Liver (tissue), 9 donors: ENCODE data around the gene RTEL1. TPM values are rescaled to one million over a fixed set of nuclear protein-coding genes. Genes with fewer than 3 reads are reported as not detected.

Source experiments
- DNase-seq: peaks from one replicate; pipeline ENCODE4 v3.0.0-alpha.2; 2017; ENCODE audit warnings: low spot score
- H3K27ac ChIP-seq, 2 donors: one replicate each; pipeline ENCODE4 v1.7.0; 2013; ENCODE audit warnings: inconsistent platforms in 2 of 2, low read length in 2 of 2, control low read depth in 1 of 2, low read depth in 1 of 2, mild to moderate bottlenecking in 1 of 2
- H3K27me3 ChIP-seq, 4 donors: one replicate each; pipeline versions ENCODE4 v1.6.1 to v1.7.0; 2013; ENCODE audit warnings: low read length in 3 of 4, inconsistent platforms in 1 of 4, mild to moderate bottlenecking in 1 of 4, moderate library complexity in 1 of 4; ENCODE audit not compliant: control insufficient read depth in 4 of 4, insufficient read depth in 4 of 4
- H3K36me3 ChIP-seq, 4 donors: one replicate each; pipeline versions ENCODE4 v1.6.1 to v1.7.0; 2013; ENCODE audit warnings: low read length in 3 of 4, mild to moderate bottlenecking in 3 of 4, low read depth in 1 of 4, moderate library complexity in 1 of 4; ENCODE audit not compliant: control insufficient read depth in 4 of 4, insufficient read depth in 3 of 4
- H3K4me1 ChIP-seq, 4 donors: one replicate each; pipeline versions ENCODE4 v1.6.1 to v1.7.0; 2013; ENCODE audit warnings: low read length in 3 of 4, mild to moderate bottlenecking in 3 of 4, moderate library complexity in 1 of 4; ENCODE audit not compliant: control insufficient read depth in 4 of 4, insufficient read depth in 4 of 4
- H3K4me3 ChIP-seq, 3 donors: one replicate each; pipeline versions ENCODE4 v1.6.1 to v1.7.0; 2013; ENCODE audit warnings: low read length in 3 of 3, control low read depth in 1 of 3, low read depth in 1 of 3, mild to moderate bottlenecking in 1 of 3
- H3K9ac ChIP-seq, 2 donors: one replicate each; pipeline ENCODE4 v1.7.0; 2013; ENCODE audit warnings: low read length in 2 of 2, mild to moderate bottlenecking in 2 of 2, moderate library complexity in 2 of 2, control low read depth in 1 of 2, low read depth in 1 of 2
- H3K9me3 ChIP-seq, 4 donors: one replicate each; pipeline versions ENCODE4 v1.6.1 to v1.7.0; 2013; ENCODE audit warnings: low read length in 3 of 4; ENCODE audit not compliant: control insufficient read depth in 4 of 4
- EGR1 ChIP-seq, 2 donors: IDR thresholded peaks; 2 replicates each; pipeline ENCODE4 v1.6.1; 2016 to 2018; ENCODE audit warnings: antibody characterized with exemption in 2 of 2, low read depth in 2 of 2
- FOXA1 ChIP-seq: IDR thresholded peaks from 2 replicates; pipeline ENCODE4 v1.6.1; 2016; ENCODE audit warnings: antibody characterized with exemption
- FOXA2 ChIP-seq: IDR thresholded peaks from 2 replicates; pipeline ENCODE4 v1.6.1; 2016; ENCODE audit warnings: antibody characterized with exemption
- GABPA ChIP-seq, 2 donors: IDR thresholded peaks in 1 of 2; conservative IDR thresholded peaks in 1 of 2; 2 replicates each; pipeline ENCODE4 v1.6.1; 2016; ENCODE audit warnings: antibody characterized with exemption in 2 of 2, mild to moderate bottlenecking in 1 of 2, moderate library complexity in 1 of 2
- HNF4A ChIP-seq, 2 donors: conservative IDR thresholded peaks; 2 replicates each; pipeline ENCODE4 v1.6.1; 2016; ENCODE audit warnings: antibody characterized with exemption in 2 of 2, mild to moderate bottlenecking in 2 of 2
- HNF4G ChIP-seq: IDR thresholded peaks from 2 replicates; pipeline ENCODE4 v1.6.1; 2016; ENCODE audit warnings: antibody characterized with exemption
- JUND ChIP-seq, 2 donors: IDR thresholded peaks; 2 replicates each; pipeline ENCODE4 v1.6.1; 2016; ENCODE audit warnings: antibody characterized with exemption in 2 of 2
- NR2F2 ChIP-seq: IDR thresholded peaks from 2 replicates; pipeline ENCODE4 v1.6.1; 2016; ENCODE audit warnings: antibody characterized with exemption
- RAD21 ChIP-seq, 2 donors: IDR thresholded peaks; 2 replicates each; pipeline ENCODE4 v1.6.1; 2016; ENCODE audit warnings: antibody characterized with exemption in 2 of 2, mild to moderate bottlenecking in 2 of 2
- RXRA ChIP-seq, 2 donors: IDR thresholded peaks; 2 replicates each; pipeline ENCODE4 v1.6.1; 2017 to 2018; ENCODE audit warnings: antibody characterized with exemption in 2 of 2, mild to moderate bottlenecking in 1 of 2
- SP1 ChIP-seq: IDR thresholded peaks from 2 replicates; pipeline ENCODE4 v1.6.1; 2018; ENCODE audit warnings: antibody characterized with exemption, mild to moderate bottlenecking
- TAF1 ChIP-seq: conservative IDR thresholded peaks from 2 replicates; pipeline ENCODE4 v1.6.1; 2016; ENCODE audit warnings: antibody characterized with exemption, mild to moderate bottlenecking
- YY1 ChIP-seq: IDR thresholded peaks from 2 replicates; pipeline ENCODE4 v1.6.1; 2016; ENCODE audit warnings: antibody characterized with exemption, mild to moderate bottlenecking
- WGBS: extraction: QIAGEN DNeasy Blood & Tissue Kit; methylation state at CpG from one replicate; pipeline ENCODE4 v1.1.7; 2013; 5-methylcytosine and 5-hydroxymethylcytosine counted together
- polyA plus RNA-seq, 2 donors: library from polyadenylated mRNA; stranded (reverse) in 1 of 2; unstranded in 1 of 2; fragments of 200-250 nt in 1 of 2; fragments of >200 nt in 1 of 2; fragmentation: Nextera tagmentation in 1 of 2; extraction: Ambion mirVana in 1 of 2; gene quantifications; one replicate each; pipeline versions ENCODE4 v1.2.1 to v1.2.3, GENCODE V29; 2013 to 2015
- total RNA-seq, 2 donors: library from RNA; depleted of rRNA; stranded (reverse); fragments of >200 nt; gene quantifications; one replicate each; pipeline ENCODE4 v1.2.3, GENCODE V29; 2014
- TF ChIP-seq, protein P1 (sequence below): IDR thresholded peaks from 2 replicates; pipeline ENCODE4 v1.6.1; 2016; ENCODE audit warnings: antibody characterized with exemption
- TF ChIP-seq, protein P2 (sequence below): fragments of 150-350 bp; IDR thresholded peaks from 2 replicates; pipeline ENCODE4 v1.5.1; 2017; ENCODE audit warnings: improper control_type of control experiment, low read depth, low read length; ENCODE audit not compliant: missing input control
- TF ChIP-seq, protein P3 (sequence below): IDR thresholded peaks from 2 replicates; pipeline ENCODE4 v1.6.1; 2016; ENCODE audit warnings: antibody characterized with exemption
- TF ChIP-seq, protein P4 (sequence below): IDR thresholded peaks from 2 replicates; pipeline ENCODE4 v1.6.1; 2016; ENCODE audit warnings: antibody characterized with exemption
- TF ChIP-seq, protein P5 (sequence below): IDR thresholded peaks from 2 replicates; pipeline ENCODE4 v1.6.1; 2016; ENCODE audit warnings: antibody characterized with exemption, mild to moderate bottlenecking
- donor health status: healthy.
- donor health status: healthy.
- donor health status: healthy.
- donor health status: healthy.
- donor health status: healthy.

The RTEL1 gene
- total and polyA plus RNA-seq, 4 donors: 3.7 to 16.9 (median 7.4) TPM

DNA sequence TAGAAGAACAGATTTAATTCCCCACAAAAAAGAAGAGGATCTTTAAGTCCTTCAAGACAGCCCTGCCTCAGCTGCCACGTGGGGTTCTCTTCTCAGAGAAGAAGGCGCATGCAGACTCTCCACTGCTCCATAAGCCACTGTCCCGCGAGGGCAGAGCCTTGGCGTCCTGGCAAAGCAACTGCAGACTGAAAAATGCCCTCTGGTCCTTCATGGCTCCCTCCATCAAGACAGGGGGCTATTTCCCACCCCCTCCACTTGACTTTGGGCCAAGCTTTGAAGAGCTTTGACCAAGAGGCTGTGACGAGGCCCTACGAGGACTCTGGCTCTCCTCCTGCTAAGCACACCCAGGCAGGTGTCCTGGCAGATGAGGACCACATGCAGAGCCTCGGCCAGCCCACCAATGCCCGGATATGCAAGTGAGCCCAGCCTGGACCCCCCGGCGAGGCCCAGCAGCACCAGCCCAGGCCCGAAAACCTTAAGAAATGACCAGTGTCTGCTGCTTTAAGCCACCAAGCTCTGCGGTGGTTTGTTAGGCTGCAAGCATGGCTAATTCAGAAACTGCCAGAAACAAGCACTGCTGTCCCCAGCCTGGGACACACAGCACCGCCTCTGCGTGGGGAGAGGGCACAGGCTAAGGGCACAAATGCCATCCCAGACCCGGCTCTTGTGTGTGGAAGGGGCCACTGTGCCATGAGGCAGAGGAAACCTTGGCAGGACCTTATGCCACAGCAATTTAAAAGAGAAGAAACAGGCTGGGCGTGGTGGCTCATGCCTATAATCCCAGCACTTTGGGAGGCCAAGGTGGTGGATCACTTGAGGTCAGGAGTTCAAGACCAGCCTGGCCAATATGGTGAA, 47.3 kb upstream of the RTEL1 start:
- Histone ChIP-seq H3K4me3 (no peak overlapping the region), H3K27ac (no peak overlapping the region), H3K9me3 (no peaks in the 10 kb centered on the region), H3K36me3 (no peaks in the 10 kb centered on the region), H3K27me3 (no peaks in the 10 kb centered on the region), H3K4me1 (no peaks in the 10 kb centered on the region), H3K9ac (no peak overlapping the region)
- TF ChIP-seq, protein P1, sequence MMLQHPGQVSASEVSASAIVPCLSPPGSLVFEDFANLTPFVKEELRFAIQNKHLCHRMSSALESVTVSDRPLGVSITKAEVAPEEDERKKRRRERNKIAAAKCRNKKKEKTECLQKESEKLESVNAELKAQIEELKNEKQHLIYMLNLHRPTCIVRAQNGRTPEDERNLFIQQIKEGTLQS: no peak
- TF ChIP-seq, protein P2, sequence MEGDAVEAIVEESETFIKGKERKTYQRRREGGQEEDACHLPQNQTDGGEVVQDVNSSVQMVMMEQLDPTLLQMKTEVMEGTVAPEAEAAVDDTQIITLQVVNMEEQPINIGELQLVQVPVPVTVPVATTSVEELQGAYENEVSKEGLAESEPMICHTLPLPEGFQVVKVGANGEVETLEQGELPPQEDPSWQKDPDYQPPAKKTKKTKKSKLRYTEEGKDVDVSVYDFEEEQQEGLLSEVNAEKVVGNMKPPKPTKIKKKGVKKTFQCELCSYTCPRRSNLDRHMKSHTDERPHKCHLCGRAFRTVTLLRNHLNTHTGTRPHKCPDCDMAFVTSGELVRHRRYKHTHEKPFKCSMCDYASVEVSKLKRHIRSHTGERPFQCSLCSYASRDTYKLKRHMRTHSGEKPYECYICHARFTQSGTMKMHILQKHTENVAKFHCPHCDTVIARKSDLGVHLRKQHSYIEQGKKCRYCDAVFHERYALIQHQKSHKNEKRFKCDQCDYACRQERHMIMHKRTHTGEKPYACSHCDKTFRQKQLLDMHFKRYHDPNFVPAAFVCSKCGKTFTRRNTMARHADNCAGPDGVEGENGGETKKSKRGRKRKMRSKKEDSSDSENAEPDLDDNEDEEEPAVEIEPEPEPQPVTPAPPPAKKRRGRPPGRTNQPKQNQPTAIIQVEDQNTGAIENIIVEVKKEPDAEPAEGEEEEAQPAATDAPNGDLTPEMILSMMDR: no peak
- TF ChIP-seq, protein P3, sequence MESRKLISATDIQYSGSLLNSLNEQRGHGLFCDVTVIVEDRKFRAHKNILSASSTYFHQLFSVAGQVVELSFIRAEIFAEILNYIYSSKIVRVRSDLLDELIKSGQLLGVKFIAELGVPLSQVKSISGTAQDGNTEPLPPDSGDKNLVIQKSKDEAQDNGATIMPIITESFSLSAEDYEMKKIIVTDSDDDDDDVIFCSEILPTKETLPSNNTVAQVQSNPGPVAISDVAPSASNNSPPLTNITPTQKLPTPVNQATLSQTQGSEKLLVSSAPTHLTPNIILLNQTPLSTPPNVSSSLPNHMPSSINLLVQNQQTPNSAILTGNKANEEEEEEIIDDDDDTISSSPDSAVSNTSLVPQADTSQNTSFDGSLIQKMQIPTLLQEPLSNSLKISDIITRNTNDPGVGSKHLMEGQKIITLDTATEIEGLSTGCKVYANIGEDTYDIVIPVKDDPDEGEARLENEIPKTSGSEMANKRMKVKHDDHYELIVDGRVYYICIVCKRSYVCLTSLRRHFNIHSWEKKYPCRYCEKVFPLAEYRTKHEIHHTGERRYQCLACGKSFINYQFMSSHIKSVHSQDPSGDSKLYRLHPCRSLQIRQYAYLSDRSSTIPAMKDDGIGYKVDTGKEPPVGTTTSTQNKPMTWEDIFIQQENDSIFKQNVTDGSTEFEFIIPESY: no peak
- TF ChIP-seq HNF4A (conservative IDR thresholded peaks at IDR 0.05) (no peak), JUND (IDR thresholded peaks at IDR 0.05) (no peak), FOXA2 (no peak), YY1 (no peak), NR2F2 (no peak), EGR1 (IDR thresholded peaks at IDR 0.05; ENCODE audit: low read depth in 2 of 2) (no peak), TAF1 (no peak), RAD21 (IDR thresholded peaks at IDR 0.05) (no peak), RXRA (IDR thresholded peaks at IDR 0.05) (no peak), GABPA (IDR thresholded peaks at IDR 0.05 in 1 of 2, conservative IDR thresholded peaks at IDR 0.05 in 1 of 2) (no peak), SP1 (no peak), FOXA1 (no peak), HNF4G (no peak)
- TF ChIP-seq, protein P4, sequence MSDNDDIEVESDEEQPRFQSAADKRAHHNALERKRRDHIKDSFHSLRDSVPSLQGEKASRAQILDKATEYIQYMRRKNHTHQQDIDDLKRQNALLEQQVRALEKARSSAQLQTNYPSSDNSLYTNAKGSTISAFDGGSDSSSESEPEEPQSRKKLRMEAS: no peak
- TF ChIP-seq, protein P5, sequence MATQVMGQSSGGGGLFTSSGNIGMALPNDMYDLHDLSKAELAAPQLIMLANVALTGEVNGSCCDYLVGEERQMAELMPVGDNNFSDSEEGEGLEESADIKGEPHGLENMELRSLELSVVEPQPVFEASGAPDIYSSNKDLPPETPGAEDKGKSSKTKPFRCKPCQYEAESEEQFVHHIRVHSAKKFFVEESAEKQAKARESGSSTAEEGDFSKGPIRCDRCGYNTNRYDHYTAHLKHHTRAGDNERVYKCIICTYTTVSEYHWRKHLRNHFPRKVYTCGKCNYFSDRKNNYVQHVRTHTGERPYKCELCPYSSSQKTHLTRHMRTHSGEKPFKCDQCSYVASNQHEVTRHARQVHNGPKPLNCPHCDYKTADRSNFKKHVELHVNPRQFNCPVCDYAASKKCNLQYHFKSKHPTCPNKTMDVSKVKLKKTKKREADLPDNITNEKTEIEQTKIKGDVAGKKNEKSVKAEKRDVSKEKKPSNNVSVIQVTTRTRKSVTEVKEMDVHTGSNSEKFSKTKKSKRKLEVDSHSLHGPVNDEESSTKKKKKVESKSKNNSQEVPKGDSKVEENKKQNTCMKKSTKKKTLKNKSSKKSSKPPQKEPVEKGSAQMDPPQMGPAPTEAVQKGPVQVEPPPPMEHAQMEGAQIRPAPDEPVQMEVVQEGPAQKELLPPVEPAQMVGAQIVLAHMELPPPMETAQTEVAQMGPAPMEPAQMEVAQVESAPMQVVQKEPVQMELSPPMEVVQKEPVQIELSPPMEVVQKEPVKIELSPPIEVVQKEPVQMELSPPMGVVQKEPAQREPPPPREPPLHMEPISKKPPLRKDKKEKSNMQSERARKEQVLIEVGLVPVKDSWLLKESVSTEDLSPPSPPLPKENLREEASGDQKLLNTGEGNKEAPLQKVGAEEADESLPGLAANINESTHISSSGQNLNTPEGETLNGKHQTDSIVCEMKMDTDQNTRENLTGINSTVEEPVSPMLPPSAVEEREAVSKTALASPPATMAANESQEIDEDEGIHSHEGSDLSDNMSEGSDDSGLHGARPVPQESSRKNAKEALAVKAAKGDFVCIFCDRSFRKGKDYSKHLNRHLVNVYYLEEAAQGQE: no peak
- DNase-seq: no peak
- WGBS: 94% methylated on average over 17 of the region's 17 CpGs
